ENCODE data around the gene MAGEB2. TPM values are rescaled to one million over a fixed set of nuclear protein-coding genes. Genes with fewer than 3 reads are reported as not detected.

The MAGEB2 gene
- total and polyA plus RNA-seq, 2 donors (not counting 3 experiments of a cell fraction or from before 2014, with no cell fraction given) = not detected

GRCh38 chrX:30262763-30263162, 47.4 kb downstream of the MAGEB2 start:
- intact Hi-C loops (cut with micrococcal nuclease) = no loop called here
- TF ChIP-seq JUN (IDR thresholded peaks at IDR 0.05; ENCODE audit: borderline replicate concordance, insufficient read depth, insufficient read length, low read depth) (no peak), CTCF (IDR thresholded peaks at IDR 0.05; ENCODE audit: extremely low read depth in 1 of 2, insufficient read depth in 1 of 2, low read depth in 1 of 2, low read length in 2 of 2) (no peak), GATA2 (IDR thresholded peaks at IDR 0.05; ENCODE audit: insufficient read depth, insufficient read length, low read depth, low read length) (no peak), POLR2AphosphoS5 (IDR thresholded peaks at IDR 0.05; ENCODE audit: insufficient read depth, low read depth, low read length) (no peak), FOS (IDR thresholded peaks at IDR 0.05; ENCODE audit: borderline replicate concordance, insufficient read depth, low read length) (no peak), MYC (IDR thresholded peaks at IDR 0.05; ENCODE audit: low read depth, low read length) (no peak), POLR2A (IDR thresholded peaks at IDR 0.05; ENCODE audit: low read depth, low read length) (no peak), MAX (IDR thresholded peaks at IDR 0.05; ENCODE audit: insufficient read depth, insufficient read length) (no peak), EZH2 (IDR thresholded peaks at IDR 0.05; ENCODE audit: borderline replicate concordance, low read depth, low read length, severe bottlenecking) (no peak)
- Histone ChIP-seq H4K20me1 (replicated peaks; ENCODE audit: control insufficient read depth, extremely low read depth, insufficient read depth, low read length) (no peaks in the 10 kb centered on the region), H3K4me1 (ENCODE audit: control insufficient read depth, extremely low read depth, insufficient read depth, low read length) (no peaks in the 10 kb centered on the region), H3K27me3 (ENCODE audit: control insufficient read depth in 2 of 2, insufficient read depth in 2 of 2, low read length in 2 of 2) (no peaks in the 10 kb centered on the region), H3K4me3 (replicated peaks in 1 of 3; ENCODE audit: insufficient read depth in 1 of 3, low read depth in 1 of 3, low read length in 3 of 3) (no peak overlapping the region), H3K9me3 (replicated peaks; ENCODE audit: control insufficient read depth, insufficient read depth, low read length) (no peaks in the 10 kb centered on the region), H3K36me3 (ENCODE audit: control insufficient read depth in 2 of 2, extremely low read depth in 1 of 2, insufficient read depth in 2 of 2, low read length in 2 of 2) (no peaks in the 10 kb centered on the region), H3K9ac (replicated peaks; ENCODE audit: extremely low read depth, insufficient read depth, low read length) (no peak overlapping the region), H3K79me2 (ENCODE audit: control insufficient read depth, insufficient read depth, low read length) (no peaks in the 10 kb centered on the region), H3K4me2 (ENCODE audit: insufficient read depth, low read length) (no peak overlapping the region), H3K9me1 (replicated peaks; ENCODE audit: control insufficient read depth, extremely low read depth, insufficient read depth, low read length) (no peaks in the 10 kb centered on the region), H2AFZ (ENCODE audit: low read depth, low read length) (no peak overlapping the region), H3K27ac (ENCODE audit: insufficient read depth, low read depth, low read length) (no peak overlapping the region)
- CTCF ChIA-PET = no interaction called here
- FAIRE-seq (no peak), DNase-seq (ENCODE audit: low read depth, low spot score) (no peak)
- dilution Hi-C loops (cut with MboI; ENCODE audit: extremely low pct_ligation_motif_present, low sequenced_read_pairs) = no loop called here
- no TSS peak for BruUV-seq (replicated peaks)
- POLR2A ChIA-PET = no interaction called here

Other genes with a start within 250 kb of the MAGEB2 start
- not detected in 2 replicates for gene MAGEB3, start 15.1 kb downstream of the MAGEB2 start, total RNA-seq
- not detected in 2 replicates for gene MAGEB3, start 15.1 kb downstream of the MAGEB2 start, polyA plus RNA-seq
- not detected in 2 replicates for gene MAGEB4, start 26.4 kb downstream of the MAGEB2 start, total RNA-seq
- gene MAGEB4, start 26.4 kb downstream of the MAGEB2 start, polyA plus RNA-seq = not detected in 2 replicates
- gene MAGEB1, start 31.6 kb downstream of the MAGEB2 start, total RNA-seq = not detected in 2 replicates
- not detected in 2 replicates for gene MAGEB1, start 31.6 kb downstream of the MAGEB2 start, polyA plus RNA-seq
- not detected in 2 replicates for gene NR0B1, start 93.8 kb downstream of the MAGEB2 start, total RNA-seq
- not detected in 2 replicates for gene NR0B1, start 93.8 kb downstream of the MAGEB2 start, polyA plus RNA-seq

Data from endothelial cell of umbilical vein (primary cell).